Measurements from ENCODE around the gene CREG1.
A peak's percentile ranks its signal among the peaks of the same experiment; 100 is the strongest.

CREG1 gene

GRCh38 chr1:167533851-167534300 is 19.7 kb downstream of the CREG1 start:
- Histone ChIP-seq H3K4me3 (ENCODE audit: low read depth, low read length) (no peak overlapping the region), H3K4me1 (ENCODE audit: control insufficient read depth, insufficient read depth, low read length) (no peaks in the 10 kb centered on the region), H3K36me3 (ENCODE audit: control insufficient read depth in 2 of 2, insufficient read depth in 1 of 2, low read length in 2 of 2) (no peaks in the 10 kb centered on the region), H3K9me3 (ENCODE audit: control insufficient read depth, insufficient read depth, low read depth, low read length) (no peaks in the 10 kb centered on the region), H3K27ac (ENCODE audit: extremely low read depth, low read depth, low read length) (no peak overlapping the region)
- POLR2A ChIA-PET, result no interaction called here
- TF ChIP-seq MYNN (tag by site-specific recombination; IDR thresholded peaks at IDR 0.05; ENCODE audit: borderline replicate concordance) (no peak), ZNF600 (tag by site-specific recombination; IDR thresholded peaks at IDR 0.05) (0 out of 2 replicates have a peak, but pooled peaks have one; percentile 11), ZNF354C (tag by site-specific recombination; IDR thresholded peaks at IDR 0.05; ENCODE audit: borderline replicate concordance, low read depth) (no peak), ZNF660 (tag by site-specific recombination; IDR thresholded peaks at IDR 0.05) (0 out of 2 replicates have a peak, but pooled peaks have one; percentile 29), ZNF654 (tag by site-specific recombination; IDR thresholded peaks at IDR 0.05; ENCODE audit: low read depth) (peak; percentile 90)
- TF ChIP-seq, protein P1, sequence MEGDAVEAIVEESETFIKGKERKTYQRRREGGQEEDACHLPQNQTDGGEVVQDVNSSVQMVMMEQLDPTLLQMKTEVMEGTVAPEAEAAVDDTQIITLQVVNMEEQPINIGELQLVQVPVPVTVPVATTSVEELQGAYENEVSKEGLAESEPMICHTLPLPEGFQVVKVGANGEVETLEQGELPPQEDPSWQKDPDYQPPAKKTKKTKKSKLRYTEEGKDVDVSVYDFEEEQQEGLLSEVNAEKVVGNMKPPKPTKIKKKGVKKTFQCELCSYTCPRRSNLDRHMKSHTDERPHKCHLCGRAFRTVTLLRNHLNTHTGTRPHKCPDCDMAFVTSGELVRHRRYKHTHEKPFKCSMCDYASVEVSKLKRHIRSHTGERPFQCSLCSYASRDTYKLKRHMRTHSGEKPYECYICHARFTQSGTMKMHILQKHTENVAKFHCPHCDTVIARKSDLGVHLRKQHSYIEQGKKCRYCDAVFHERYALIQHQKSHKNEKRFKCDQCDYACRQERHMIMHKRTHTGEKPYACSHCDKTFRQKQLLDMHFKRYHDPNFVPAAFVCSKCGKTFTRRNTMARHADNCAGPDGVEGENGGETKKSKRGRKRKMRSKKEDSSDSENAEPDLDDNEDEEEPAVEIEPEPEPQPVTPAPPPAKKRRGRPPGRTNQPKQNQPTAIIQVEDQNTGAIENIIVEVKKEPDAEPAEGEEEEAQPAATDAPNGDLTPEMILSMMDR (tag by site-specific recombination; IDR thresholded peaks at IDR 0.05), result peak; percentile 75
- CTCF ChIA-PET, result interaction anchor here (0.5 to 4.5 kb wide), 39 partner anchors 9 to 1683 kb away, joined by 3 to 26 read pairs (median 4); partner anchors contain the start of genes CREG1 and POU2F1

- ChIA-PET CTCF (interaction anchor here (0.5 to 4.5 kb wide), 31 partner anchors 7 to 784 kb away, joined by 3 to 26 read pairs (median 5); partner anchors contain the start of genes CREG1 and POU2F1), POLR2A (no interaction called here)
- Histone ChIP-seq H3K27ac (ENCODE audit: extremely low read depth, low read depth, low read length) (no peak overlapping the region), H3K4me3 (ENCODE audit: low read depth, low read length) (no peak overlapping the region), H3K9me3 (ENCODE audit: control insufficient read depth, insufficient read depth, low read depth, low read length) (no peaks in the 10 kb centered on the region), H3K4me1 (ENCODE audit: control insufficient read depth, insufficient read depth, low read length) (no peaks in the 10 kb centered on the region), H3K36me3 (ENCODE audit: control insufficient read depth in 2 of 2, insufficient read depth in 1 of 2, low read length in 2 of 2) (no peaks in the 10 kb centered on the region)
- TF ChIP-seq ZNF768 (tag by site-specific recombination; IDR thresholded peaks at IDR 0.05) (0 out of 2 replicates have a peak, but pooled peaks have one; percentile 19), ZBTB8A (tag by site-specific recombination; IDR thresholded peaks at IDR 0.05) (no peak), OSR2 (tag by site-specific recombination; IDR thresholded peaks at IDR 0.05) (no peak), ZSCAN30 (tag by site-specific recombination; IDR thresholded peaks at IDR 0.05) (no peak), ZNF626 (tag by site-specific recombination; IDR thresholded peaks at IDR 0.05) (no peak), ZXDB (tag by site-specific recombination; IDR thresholded peaks at IDR 0.05) (no peak), ZBTB48 (tag by site-specific recombination; IDR thresholded peaks at IDR 0.05) (no peak)
Observed at GRCh38 chr1:167532964-167533824, 20.4 kb downstream of the CREG1 start.

GRCh38 chr1:167532375-167532774 is 21.2 kb downstream of the CREG1 start:
- Histone ChIP-seq H3K27ac (ENCODE audit: extremely low read depth, low read depth, low read length) (no peak overlapping the region), H3K36me3 (ENCODE audit: control insufficient read depth in 2 of 2, insufficient read depth in 1 of 2, low read length in 2 of 2) (no peaks in the 10 kb centered on the region), H3K4me1 (ENCODE audit: control insufficient read depth, insufficient read depth, low read length) (no peaks in the 10 kb centered on the region), H3K4me3 (ENCODE audit: low read depth, low read length) (no peak overlapping the region), H3K9me3 (ENCODE audit: control insufficient read depth, insufficient read depth, low read depth, low read length) (no peaks in the 10 kb centered on the region)
- POLR2A ChIA-PET, result no interaction called here
- no peak for TF ChIP-seq AEBP2 (tag by site-specific recombination; IDR thresholded peaks at IDR 0.05; ENCODE audit: borderline replicate concordance)
- no peak for TF ChIP-seq ZNF488 (tag by site-specific recombination; IDR thresholded peaks at IDR 0.05)
- TF ChIP-seq BCL11B (tag by site-specific recombination; IDR thresholded peaks at IDR 0.05; ENCODE audit: low read depth), result no peak
- TF ChIP-seq ZNF391 (tag by site-specific recombination; IDR thresholded peaks at IDR 0.05; ENCODE audit: borderline replicate concordance, low read depth), result no peak
- TF ChIP-seq HOXD13 (CRISPR knock-in tag; IDR thresholded peaks at IDR 0.05; ENCODE audit: borderline replicate concordance), result no peak
- no peak for TF ChIP-seq ZNF791 (tag by site-specific recombination; IDR thresholded peaks at IDR 0.05)
- no peak for TF ChIP-seq ZNF654 (tag by site-specific recombination; IDR thresholded peaks at IDR 0.05; ENCODE audit: low read depth)
- TF ChIP-seq ZNF221 (tag by site-specific recombination; IDR thresholded peaks at IDR 0.05; ENCODE audit: borderline replicate concordance), result no peak
- TF ChIP-seq PBX3 (CRISPR knock-in tag; IDR thresholded peaks at IDR 0.05), result no peak
- TF ChIP-seq ZNF561 (tag by site-specific recombination; IDR thresholded peaks at IDR 0.05; ENCODE audit: borderline replicate concordance), result no peak
- TF ChIP-seq, protein P2, sequence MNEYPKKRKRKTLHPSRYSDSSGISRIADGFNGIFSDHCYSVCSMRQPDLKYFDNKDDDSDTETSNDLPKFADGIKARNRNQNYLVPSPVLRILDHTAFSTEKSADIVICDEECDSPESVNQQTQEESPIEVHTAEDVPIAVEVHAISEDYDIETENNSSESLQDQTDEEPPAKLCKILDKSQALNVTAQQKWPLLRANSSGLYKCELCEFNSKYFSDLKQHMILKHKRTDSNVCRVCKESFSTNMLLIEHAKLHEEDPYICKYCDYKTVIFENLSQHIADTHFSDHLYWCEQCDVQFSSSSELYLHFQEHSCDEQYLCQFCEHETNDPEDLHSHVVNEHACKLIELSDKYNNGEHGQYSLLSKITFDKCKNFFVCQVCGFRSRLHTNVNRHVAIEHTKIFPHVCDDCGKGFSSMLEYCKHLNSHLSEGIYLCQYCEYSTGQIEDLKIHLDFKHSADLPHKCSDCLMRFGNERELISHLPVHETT (tag by site-specific recombination; IDR thresholded peaks at IDR 0.05), result no peak
- no peak for TF ChIP-seq HOXA7 (CRISPR knock-in tag; IDR thresholded peaks at IDR 0.05; ENCODE audit: borderline replicate concordance)
- CTCF ChIA-PET, result interaction anchor here (0.5 to 4.5 kb wide), 14 partner anchors 8 to 473 kb away, joined by 3 to 26 read pairs (median 5); no protein-coding TSS in a partner anchor
